Left ventricle myocardium inferior (tissue), 1 donor: ENCODE measurements around the gene SLC35A3. TPM values are rescaled to one million over a fixed set of nuclear protein-coding genes. Genes with fewer than 3 reads are reported as not detected.

Experiments
- DNase-seq: peaks from one replicate; pipeline ENCODE4 v3.0.0-alpha.2; 2020
- H3K27ac ChIP-seq: fragments of 200-600 bp; replicated peaks from 2 replicates; pipeline ENCODE4 v1.8.0; 2021
- H3K27me3 ChIP-seq: fragments of 200-600 bp; 2 replicates; pipeline ENCODE4 v1.8.0; 2021; ENCODE audit warnings: low read depth
- H3K36me3 ChIP-seq: fragments of 200-600 bp; 2 replicates; pipeline ENCODE4 v1.8.0; 2021
- H3K4me1 ChIP-seq: fragments of 200-600 bp; 2 replicates; pipeline ENCODE4 v1.8.0; 2021
- H3K4me3 ChIP-seq: fragments of 200-600 bp; 2 replicates; pipeline ENCODE4 v1.8.0; 2021; ENCODE audit warnings: mild to moderate bottlenecking, moderate library complexity
- H3K9me3 ChIP-seq: fragments of 200-600 bp; replicated peaks from 2 replicates; pipeline ENCODE4 v1.8.0; 2021
- intact Hi-C: fragments of 100-400 bp; cut with micrococcal nuclease; formaldehyde crosslinking; loops from one replicate; pipeline ENCODE4 v1.11.0; 2022
- total RNA-seq: library from RNA; stranded (reverse); fragmentation: NEBNext Ultra II Directional; extraction: Animal tissue kit (Norgen Biotek cat#: 25700); gene quantifications from one replicate; pipeline ENCODE4 v1.2.1, GENCODE V29; 2021
- TF ChIP-seq, protein P1 (sequence below): fragments of 200-600 bp; IDR thresholded peaks from 2 replicates; pipeline ENCODE4 v1.8.0; 2021; ENCODE audit warnings: antibody characterized with exemption, mild to moderate bottlenecking, borderline replicate concordance
- donor health status: DM: no; HTN: yes; CAD: no; lungs with severe emphysema.

SLC35A3 gene
- total RNA-seq, 1 donor from 2014 or later: 7.7 TPM

GRCh38 chr1:99992044-99992722 lies 22.4 kb downstream of the SLC35A3 start:
- peaks cover 41% of the 10 kb centered on the region for H3K36me3 ChIP-seq
- DNase-seq: no peak
- no peak overlapping the region for H3K4me3 ChIP-seq
- H3K9me3 ChIP-seq: peaks cover 23% of the 10 kb centered on the region
- TF ChIP-seq, protein P1, sequence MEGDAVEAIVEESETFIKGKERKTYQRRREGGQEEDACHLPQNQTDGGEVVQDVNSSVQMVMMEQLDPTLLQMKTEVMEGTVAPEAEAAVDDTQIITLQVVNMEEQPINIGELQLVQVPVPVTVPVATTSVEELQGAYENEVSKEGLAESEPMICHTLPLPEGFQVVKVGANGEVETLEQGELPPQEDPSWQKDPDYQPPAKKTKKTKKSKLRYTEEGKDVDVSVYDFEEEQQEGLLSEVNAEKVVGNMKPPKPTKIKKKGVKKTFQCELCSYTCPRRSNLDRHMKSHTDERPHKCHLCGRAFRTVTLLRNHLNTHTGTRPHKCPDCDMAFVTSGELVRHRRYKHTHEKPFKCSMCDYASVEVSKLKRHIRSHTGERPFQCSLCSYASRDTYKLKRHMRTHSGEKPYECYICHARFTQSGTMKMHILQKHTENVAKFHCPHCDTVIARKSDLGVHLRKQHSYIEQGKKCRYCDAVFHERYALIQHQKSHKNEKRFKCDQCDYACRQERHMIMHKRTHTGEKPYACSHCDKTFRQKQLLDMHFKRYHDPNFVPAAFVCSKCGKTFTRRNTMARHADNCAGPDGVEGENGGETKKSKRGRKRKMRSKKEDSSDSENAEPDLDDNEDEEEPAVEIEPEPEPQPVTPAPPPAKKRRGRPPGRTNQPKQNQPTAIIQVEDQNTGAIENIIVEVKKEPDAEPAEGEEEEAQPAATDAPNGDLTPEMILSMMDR: no peak
- H3K27ac ChIP-seq: no peak overlapping the region
- intact Hi-C loops: no loop called here
- no peaks in the 10 kb centered on the region for H3K27me3 ChIP-seq
- no peaks in the 10 kb centered on the region for H3K4me1 ChIP-seq

- Histone ChIP-seq H3K27ac (no peak overlapping the region), H3K4me3 (no peak overlapping the region), H3K4me1 (no peaks in the 10 kb centered on the region), H3K9me3 (peaks cover 23% of the 10 kb centered on the region), H3K36me3 (peaks cover 41% of the 10 kb centered on the region), H3K27me3 (no peaks in the 10 kb centered on the region)
- intact Hi-C loops: no loop called here
- TF ChIP-seq, protein P1: no peak
- no peak for DNase-seq
Observed at GRCh38 chr1:99992760-99993467, 23.1 kb downstream of the SLC35A3 start.

DNA sequence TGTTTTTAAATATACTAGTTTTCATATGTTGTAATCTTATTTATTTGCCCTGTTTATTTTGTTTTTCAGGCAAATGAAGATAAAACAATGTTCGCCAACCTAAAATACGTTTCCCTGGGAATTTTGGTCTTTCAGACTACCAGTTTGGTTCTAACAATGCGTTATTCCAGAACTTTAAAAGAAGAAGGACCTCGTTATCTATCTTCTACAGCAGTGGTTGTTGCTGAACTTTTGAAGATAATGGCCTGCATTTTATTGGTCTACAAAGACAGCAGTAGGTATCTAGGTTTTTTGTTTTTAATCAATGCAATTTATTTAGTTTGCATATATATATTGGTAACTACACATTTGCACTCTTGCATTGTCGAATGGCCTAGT lies 23.7 kb downstream of the SLC35A3 start:
- no peaks in the 10 kb centered on the region for H3K27me3 ChIP-seq
- no peak for DNase-seq
- TF ChIP-seq, protein P1: no peak
- peaks cover 41% of the 10 kb centered on the region for H3K36me3 ChIP-seq
- no peak overlapping the region for H3K27ac ChIP-seq
- intact Hi-C loops: no loop called here
- H3K9me3 ChIP-seq: peaks cover 23% of the 10 kb centered on the region
- no peak overlapping the region for H3K4me3 ChIP-seq
- H3K4me1 ChIP-seq: no peaks in the 10 kb centered on the region

GRCh38 chr1:99994496-99994895 lies 24.7 kb downstream of the SLC35A3 start:
- Histone ChIP-seq H3K27me3 (no peaks in the 10 kb centered on the region), H3K27ac (no peak overlapping the region), H3K4me1 (no peaks in the 10 kb centered on the region), H3K36me3 (peaks cover 41% of the 10 kb centered on the region), H3K9me3 (peaks cover 23% of the 10 kb centered on the region), H3K4me3 (no peak overlapping the region)
- DNase-seq: no peak
- TF ChIP-seq, protein P1: no peak
- intact Hi-C loops: no loop called here

GRCh38 chr1:99996951-99997350 lies 27.2 kb downstream of the SLC35A3 start:
- TF ChIP-seq, protein P1: no peak
- intact Hi-C loops: no loop called here

More at GRCh38 chr1:99996951-99997350, 27.2 kb downstream of the SLC35A3 start:
- Histone ChIP-seq H3K27me3 (no peaks in the 10 kb centered on the region), H3K27ac (no peak overlapping the region), H3K36me3 (peaks cover 35% of the 10 kb centered on the region), H3K9me3 (peaks cover 12% of the 10 kb centered on the region), H3K4me3 (no peak overlapping the region), H3K4me1 (no peaks in the 10 kb centered on the region)
- no peak for DNase-seq
